A549 (cell line): ENCODE measurements around the gene AMPD3.

Experiments used
- CBX8 ChIP-seq: fragments of 200-600 bp; sonication (generic); IDR thresholded peaks from 2 replicates; pipeline ENCODE4 v1.6.1; 2016
- RFX5 ChIP-seq: fragments of 450-650 bp; IDR thresholded peaks from 2 replicates; pipeline ENCODE4 v1.7.1; 2014; ENCODE audit warnings: antibody characterized with exemption, mild to moderate bottlenecking, moderate library complexity
- TF ChIP-seq, protein P1 (sequence below): fragments of >200 bp; sonication (Bioruptor Twin); formaldehyde crosslinking; IDR thresholded peaks from 3 replicates; pipeline ENCODE4 v1.5.1; 2016

GRCh38 chr11:10528121-10528520 lies 73.1 kb downstream of the AMPD3 start:
- TF ChIP-seq, protein P1, sequence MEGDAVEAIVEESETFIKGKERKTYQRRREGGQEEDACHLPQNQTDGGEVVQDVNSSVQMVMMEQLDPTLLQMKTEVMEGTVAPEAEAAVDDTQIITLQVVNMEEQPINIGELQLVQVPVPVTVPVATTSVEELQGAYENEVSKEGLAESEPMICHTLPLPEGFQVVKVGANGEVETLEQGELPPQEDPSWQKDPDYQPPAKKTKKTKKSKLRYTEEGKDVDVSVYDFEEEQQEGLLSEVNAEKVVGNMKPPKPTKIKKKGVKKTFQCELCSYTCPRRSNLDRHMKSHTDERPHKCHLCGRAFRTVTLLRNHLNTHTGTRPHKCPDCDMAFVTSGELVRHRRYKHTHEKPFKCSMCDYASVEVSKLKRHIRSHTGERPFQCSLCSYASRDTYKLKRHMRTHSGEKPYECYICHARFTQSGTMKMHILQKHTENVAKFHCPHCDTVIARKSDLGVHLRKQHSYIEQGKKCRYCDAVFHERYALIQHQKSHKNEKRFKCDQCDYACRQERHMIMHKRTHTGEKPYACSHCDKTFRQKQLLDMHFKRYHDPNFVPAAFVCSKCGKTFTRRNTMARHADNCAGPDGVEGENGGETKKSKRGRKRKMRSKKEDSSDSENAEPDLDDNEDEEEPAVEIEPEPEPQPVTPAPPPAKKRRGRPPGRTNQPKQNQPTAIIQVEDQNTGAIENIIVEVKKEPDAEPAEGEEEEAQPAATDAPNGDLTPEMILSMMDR = no peak
- TF ChIP-seq RFX5 (no peak), CBX8 (no peak)
